CD4-positive, alpha-beta T cell (primary cell): Measurements from ENCODE around the gene PLA2G5. TPM values are rescaled to one million over a fixed set of nuclear protein-coding genes. Genes with fewer than 3 reads are reported as not detected.

Source experiments
- ATAC-seq: fragments of 200-7000 bp; cut with Tn5 transposase; one replicate; pipeline ENCODE4 v1.10.0; 2022; ENCODE audit warnings: mild to moderate bottlenecking; ENCODE audit not compliant: poor library complexity
- CTCF ChIA-PET: fragments of 350-600 bp; sonication (Branson Sonifier 250); formaldehyde crosslinking; loops from one replicate; lab custom pipeline; 2021; ENCODE audit warnings: antibody characterized with exemption, inconsistent platforms; lab: Charles Lee
- POLR2A ChIA-PET: fragments of 350-600 bp; sonication (Branson Sonifier 250); formaldehyde crosslinking; loops from one replicate; lab custom pipeline; 2021; ENCODE audit warnings: antibody characterized with exemption, inconsistent platforms; lab: Charles Lee
- DNase-seq, 14 experiments: peaks; one replicate each; pipeline ENCODE4 v3.0.0-alpha.2; 2013 to 2020; ENCODE audit warnings: mixed read lengths in 2 of 14
- H3K27ac ChIP-seq, 2 donors: one replicate each; pipeline versions ENCODE4 v1.5.1 to v1.7.0; 2013; ENCODE audit warnings: low read length in 2 of 2, low read depth in 1 of 2, mild to moderate bottlenecking in 1 of 2
- H3K27me3 ChIP-seq, 2 experiments: 1 replicate in 1 of 2; 2 replicates in 1 of 2; pipeline versions ENCODE4 v1.6.1 to v1.7.0; 2013; ENCODE audit warnings: low read length in 2 of 2, control low read depth in 1 of 2, mild to moderate bottlenecking in 1 of 2, moderate library complexity in 1 of 2; ENCODE audit not compliant: insufficient read depth in 2 of 2, control insufficient read depth in 1 of 2
- H3K36me3 ChIP-seq: one replicate; pipeline ENCODE4 v1.6.1; 2013; ENCODE audit warnings: low read length, control low read depth; ENCODE audit not compliant: insufficient read depth
- H3K4me1 ChIP-seq: one replicate; pipeline ENCODE4 v1.6.1; 2013; ENCODE audit warnings: low read length, control low read depth; ENCODE audit not compliant: insufficient read depth
- H3K4me3 ChIP-seq: one replicate; pipeline ENCODE4 v1.5.1; 2013; ENCODE audit warnings: mild to moderate bottlenecking, low read length, moderate library complexity
- H3K9me3 ChIP-seq, 2 experiments: 1 replicate in 1 of 2; 2 replicates in 1 of 2; pipeline versions ENCODE4 v1.6.1 to v1.7.0; 2013; ENCODE audit warnings: low read length in 2 of 2, mild to moderate bottlenecking in 2 of 2, control low read depth in 1 of 2, moderate library complexity in 1 of 2; ENCODE audit not compliant: control insufficient read depth in 1 of 2, insufficient read depth in 1 of 2
- H3K27ac Mint-ChIP-seq: one replicate; pipeline ENCODE4 v1.8.0; 2020; ENCODE audit warnings: mixed read lengths
- H3K27me3 Mint-ChIP-seq: one replicate; pipeline ENCODE4 v1.8.0; 2021; ENCODE audit warnings: mixed read lengths
- H3K36me3 Mint-ChIP-seq: one replicate; pipeline ENCODE4 v1.8.0; 2021; ENCODE audit warnings: low read depth, mixed read lengths
- H3K4me1 Mint-ChIP-seq: one replicate; pipeline ENCODE4 v1.8.0; 2021; ENCODE audit warnings: low read depth, mixed read lengths
- H3K4me3 Mint-ChIP-seq: one replicate; pipeline ENCODE4 v1.8.0; 2020; ENCODE audit warnings: mild to moderate bottlenecking, mixed read lengths
- H3K9me3 Mint-ChIP-seq: one replicate; pipeline ENCODE4 v1.8.0; 2020; ENCODE audit warnings: mixed read lengths
- intact Hi-C, 2 experiments: fragments of 100-400 bp; cut with DNase I in 1 of 2; cut with micrococcal nuclease in 1 of 2; formaldehyde crosslinking; loops; one replicate each; pipeline versions ENCODE4 v1.15.1 to v1.9.0; 2023 to 2025; cut with DNase I, micrococcal nuclease
- total RNA-seq, 174 experiments: library from RNA in 2 of 174; stranded (reverse) in 2 of 174; gene quantifications; one replicate each; pipeline ENCODE4 v1.2.3 and lab custom pipeline; 2021 to 2026
- TF ChIP-seq, protein P1 (sequence below): fragments of 200-600 bp; IDR thresholded peaks from one replicate; pipeline ENCODE4 v1.8.0; 2022; ENCODE audit warnings: antibody characterized with exemption, mild to moderate bottlenecking

PLA2G5 gene
- total RNA-seq, 2 experiments from 2014 or later: not detected

DNA sequence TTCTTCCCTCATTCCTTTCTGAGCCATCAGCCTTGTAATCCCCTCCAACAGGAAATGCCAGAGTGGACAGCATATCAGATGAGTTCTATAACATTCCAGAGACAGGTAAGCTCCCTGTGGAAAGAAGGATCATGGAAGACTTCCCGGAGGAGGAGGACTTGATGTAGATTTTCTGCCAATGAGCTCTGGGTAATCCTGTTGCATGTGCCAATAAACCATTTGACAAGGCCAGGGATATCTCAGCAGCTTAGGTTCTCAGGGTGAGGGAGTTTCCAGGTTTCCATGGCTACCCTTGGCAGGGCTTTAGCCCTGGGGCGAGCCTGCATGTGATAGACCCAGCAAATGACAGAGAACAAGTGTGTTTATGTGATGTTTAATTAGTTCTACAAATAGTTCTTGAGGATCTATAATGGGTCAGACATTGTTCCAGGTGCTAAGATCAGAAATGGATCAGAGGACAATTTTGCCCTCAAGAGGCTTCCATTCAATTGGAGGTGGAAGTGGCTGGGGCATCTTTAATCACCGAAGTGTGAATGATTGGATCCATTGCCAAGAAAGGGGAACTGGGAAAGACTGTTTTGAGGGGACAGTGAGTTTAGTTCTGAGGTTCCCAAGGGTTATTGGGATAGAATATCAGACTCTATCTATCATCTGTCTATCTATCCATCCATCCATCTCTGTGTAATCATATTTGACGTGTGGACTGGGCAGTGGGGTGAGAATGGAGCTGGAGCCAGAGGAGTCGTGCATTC is 6.9 kb downstream of the PLA2G5 start:
- Histone ChIP-seq H3K36me3 (no peaks in the 10 kb centered on the region), H3K27ac (no peak overlapping the region), H3K4me3 (no peak overlapping the region), H3K4me1 (peaks cover 8% of the 10 kb centered on the region), H3K9me3 (no peaks in the 10 kb centered on the region), H3K27me3 (peaks cover 6 to 9% of the 10 kb centered on the region in 2 experiments)
- ChIA-PET CTCF (no interaction called here), POLR2A (no interaction called here)
- TF ChIP-seq, protein P1, sequence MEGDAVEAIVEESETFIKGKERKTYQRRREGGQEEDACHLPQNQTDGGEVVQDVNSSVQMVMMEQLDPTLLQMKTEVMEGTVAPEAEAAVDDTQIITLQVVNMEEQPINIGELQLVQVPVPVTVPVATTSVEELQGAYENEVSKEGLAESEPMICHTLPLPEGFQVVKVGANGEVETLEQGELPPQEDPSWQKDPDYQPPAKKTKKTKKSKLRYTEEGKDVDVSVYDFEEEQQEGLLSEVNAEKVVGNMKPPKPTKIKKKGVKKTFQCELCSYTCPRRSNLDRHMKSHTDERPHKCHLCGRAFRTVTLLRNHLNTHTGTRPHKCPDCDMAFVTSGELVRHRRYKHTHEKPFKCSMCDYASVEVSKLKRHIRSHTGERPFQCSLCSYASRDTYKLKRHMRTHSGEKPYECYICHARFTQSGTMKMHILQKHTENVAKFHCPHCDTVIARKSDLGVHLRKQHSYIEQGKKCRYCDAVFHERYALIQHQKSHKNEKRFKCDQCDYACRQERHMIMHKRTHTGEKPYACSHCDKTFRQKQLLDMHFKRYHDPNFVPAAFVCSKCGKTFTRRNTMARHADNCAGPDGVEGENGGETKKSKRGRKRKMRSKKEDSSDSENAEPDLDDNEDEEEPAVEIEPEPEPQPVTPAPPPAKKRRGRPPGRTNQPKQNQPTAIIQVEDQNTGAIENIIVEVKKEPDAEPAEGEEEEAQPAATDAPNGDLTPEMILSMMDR: no peak
- no peak for ATAC-seq
- no peak for DNase-seq
- Mint-ChIP-seq H3K4me3 (no peak overlapping the region), H3K4me1 (peaks cover 3% of the 10 kb centered on the region), H3K27ac (no peak overlapping the region), H3K36me3 (no peaks in the 10 kb centered on the region), H3K27me3 (peaks cover 19% of the 10 kb centered on the region), H3K9me3 (no peaks in the 10 kb centered on the region)
- intact Hi-C loops: no loop called here

DNA sequence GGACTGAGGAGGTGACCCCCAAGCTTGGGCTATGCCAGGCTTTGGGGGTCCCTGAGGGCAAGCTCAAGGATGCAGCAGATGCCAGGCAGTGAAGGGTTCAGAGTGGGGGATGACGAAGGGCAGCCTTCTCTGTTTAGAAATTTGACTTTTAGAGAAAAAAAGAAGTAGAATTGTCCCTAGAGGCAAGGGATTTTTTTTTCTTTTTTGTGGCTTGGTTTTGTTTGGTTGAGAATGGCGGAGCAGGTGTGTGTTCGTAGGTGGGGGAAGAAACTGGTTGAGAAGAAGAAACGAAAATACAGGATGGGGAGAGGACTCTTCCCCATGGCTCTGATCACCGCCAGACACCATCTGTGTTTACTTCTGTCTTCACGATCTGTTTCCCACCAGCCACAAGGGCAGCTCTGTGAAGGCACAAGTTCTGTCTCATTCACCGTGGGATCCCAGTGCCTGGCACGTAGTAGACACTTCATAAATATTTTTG is 8.2 kb downstream of the PLA2G5 start:
- intact Hi-C loops: no loop called here
- DNase-seq: no peak
- Mint-ChIP-seq H3K9me3 (no peaks in the 10 kb centered on the region), H3K4me1 (peaks cover 3% of the 10 kb centered on the region), H3K4me3 (no peak overlapping the region), H3K27ac (no peak overlapping the region), H3K27me3 (peaks cover 19% of the 10 kb centered on the region), H3K36me3 (no peaks in the 10 kb centered on the region)
- POLR2A ChIA-PET: no interaction called here
- TF ChIP-seq, protein P1: no peak
- Histone ChIP-seq H3K4me1 (peaks cover 8% of the 10 kb centered on the region), H3K9me3 (no peaks in the 10 kb centered on the region), H3K27ac (no peak overlapping the region), H3K4me3 (no peak overlapping the region), H3K36me3 (no peaks in the 10 kb centered on the region), H3K27me3 (peaks cover 6 to 9% of the 10 kb centered on the region in 2 experiments)
- no peak for ATAC-seq
- CTCF ChIA-PET: no interaction called here

- intact Hi-C loops: no loop called here
- TF ChIP-seq, protein P1: no peak
- no peak overlapping the region for H3K27ac Mint-ChIP-seq
- ATAC-seq (no peak), DNase-seq (no peak)
- no peaks in the 10 kb centered on the region for H3K36me3 Mint-ChIP-seq
- ChIA-PET CTCF (no interaction called here), POLR2A (no interaction called here)
- Histone ChIP-seq H3K36me3 (no peaks in the 10 kb centered on the region), H3K27ac (no peak overlapping the region), H3K9me3 (no peaks in the 10 kb centered on the region), H3K27me3 (peaks cover 6 to 9% of the 10 kb centered on the region in 2 experiments), H3K4me1 (peaks cover 8% of the 10 kb centered on the region), H3K4me3 (no peak overlapping the region)
- peaks cover 3% of the 10 kb centered on the region for H3K4me1 Mint-ChIP-seq
- H3K27me3 Mint-ChIP-seq: peaks cover 19% of the 10 kb centered on the region
- no peak overlapping the region for H3K4me3 Mint-ChIP-seq
- no peaks in the 10 kb centered on the region for H3K9me3 Mint-ChIP-seq
Measured at GRCh38 chr1:20078711-20079110, 8.7 kb downstream of the PLA2G5 start.
